Stimulated activated CD8-positive, alpha-beta memory T cell treated with anti-CD3 and anti-CD28 coated beads, Interleukin-7, amount 100 ng/mL, for 24 hours (primary cell): ENCODE results near the gene LHX3.

Source experiments
- DNase-seq: peaks from one replicate; pipeline ENCODE4 v3.0.0-alpha.2; 2020; ENCODE audit warnings: low read depth

Gene LHX3

DNA sequence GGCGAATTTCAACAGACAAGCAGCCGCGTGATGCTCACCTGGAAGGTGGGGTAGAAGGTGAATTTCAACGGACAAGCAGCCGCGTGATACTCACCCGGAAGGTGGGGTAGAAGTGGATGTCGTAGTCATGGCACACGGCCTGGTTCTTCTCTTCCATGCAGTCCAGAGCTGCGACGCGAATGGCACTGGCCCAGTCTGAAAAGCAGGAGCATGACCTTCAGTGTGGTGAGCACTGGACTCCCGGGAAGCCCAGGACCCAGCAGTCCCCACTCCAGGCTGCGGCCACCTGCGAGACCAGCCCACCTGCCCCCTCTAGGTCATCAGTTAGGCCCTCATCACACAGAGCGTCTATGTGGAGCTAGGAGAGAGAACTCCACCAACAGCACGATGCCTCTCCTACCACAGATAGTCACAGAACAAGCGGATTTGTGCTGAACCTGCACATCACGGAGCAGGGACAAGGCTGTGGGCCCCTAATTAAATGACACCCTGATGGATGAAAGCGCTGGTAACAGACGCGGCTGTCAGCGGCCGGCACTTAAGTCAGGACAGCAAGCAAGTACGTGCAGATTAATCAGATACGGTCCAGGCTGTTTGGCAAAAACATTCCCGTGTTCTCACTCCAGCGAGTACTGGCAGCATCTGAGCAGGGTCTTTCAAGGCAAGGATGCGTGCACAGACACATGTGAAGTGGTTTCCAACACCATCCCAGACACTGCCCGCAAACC is 21.9 kb upstream of the LHX3 start:
- no peak for DNase-seq

DNA sequence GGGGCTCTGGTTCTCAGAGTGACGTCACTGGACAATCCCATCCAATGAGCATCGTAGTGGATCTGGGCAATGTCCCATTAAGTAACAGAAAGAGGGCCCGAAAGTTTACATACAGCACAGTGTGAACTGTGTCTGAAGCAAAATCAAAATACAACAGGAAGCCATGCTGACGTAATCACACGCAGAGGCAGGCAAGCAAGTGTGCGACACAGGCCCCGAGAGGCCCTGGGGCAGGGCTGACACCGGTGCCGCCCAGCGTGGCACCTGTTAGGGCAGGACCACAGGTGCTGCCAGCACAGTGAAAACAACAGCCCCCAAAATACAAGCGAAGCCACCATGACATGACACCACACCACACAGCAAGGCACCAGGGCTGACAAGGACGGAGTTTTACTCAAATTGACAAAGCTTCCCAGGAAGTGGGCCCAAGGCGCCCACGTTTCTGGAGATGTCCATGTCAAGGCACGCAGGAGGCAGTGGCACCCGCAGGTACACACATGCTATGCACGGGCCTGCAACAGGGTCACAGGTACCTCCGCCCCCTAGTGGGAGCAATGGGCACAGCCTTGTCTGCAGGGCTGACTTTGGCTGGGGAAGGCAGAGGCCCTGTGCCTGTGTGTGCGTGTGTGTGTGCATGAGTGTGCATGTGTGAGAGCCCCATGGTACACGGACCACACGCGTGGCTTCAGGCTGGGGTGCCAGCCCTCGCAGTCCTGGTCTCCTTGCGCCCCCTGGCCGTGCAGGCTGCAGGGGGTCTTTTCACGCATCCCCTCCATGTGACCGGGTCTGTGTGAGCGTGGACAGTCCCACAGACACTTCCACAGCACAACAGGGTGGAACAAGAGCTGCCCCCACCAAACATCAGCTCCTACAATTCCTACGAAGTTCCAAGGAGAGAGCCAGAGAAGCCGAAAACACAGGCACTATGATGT is 21.1 kb upstream of the LHX3 start:
- DNase-seq: peak; percentile 33

DNA sequence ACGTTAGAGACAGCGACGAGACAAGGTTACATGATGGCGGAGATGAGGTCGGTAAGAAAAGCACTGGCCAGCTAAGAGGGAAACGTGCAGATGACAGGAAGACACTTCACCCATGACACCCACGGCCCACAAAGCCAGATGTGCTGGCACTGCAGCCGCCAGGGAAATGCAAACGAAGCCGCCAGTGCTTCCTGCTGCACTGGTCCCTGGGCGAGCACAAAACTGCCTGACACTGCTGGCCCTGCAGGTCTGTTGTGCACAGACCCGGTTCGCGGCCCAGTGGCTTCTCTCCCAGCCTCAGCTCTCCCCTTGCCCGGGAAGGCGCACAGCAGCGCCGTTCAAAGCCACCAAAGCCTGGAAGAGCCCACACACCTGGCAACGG is 20.4 kb upstream of the LHX3 start:
- DNase-seq: no peak

- no peak for DNase-seq
These were observed 19.1 kb upstream of the LHX3 start for GRCh38 chr9:136223871-136224640.

DNA sequence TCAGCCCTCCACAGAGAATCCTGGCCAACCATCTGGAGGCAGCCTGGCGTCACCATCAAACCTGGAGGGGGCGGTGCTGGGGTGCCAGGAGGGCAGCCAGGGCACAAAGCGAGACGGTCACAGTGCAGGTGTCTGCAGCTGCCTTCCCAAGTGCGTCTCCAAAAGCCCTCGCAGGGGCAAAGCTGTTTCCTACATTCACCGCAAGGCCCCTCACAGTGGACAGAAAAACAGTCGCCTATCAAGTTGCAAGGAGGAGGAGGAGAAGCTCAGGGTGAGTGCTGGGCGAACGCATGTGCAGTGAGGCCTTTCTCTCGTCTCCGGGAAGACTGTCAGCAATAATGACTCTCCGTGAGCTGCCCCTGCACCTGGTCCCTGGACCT is 18.0 kb upstream of the LHX3 start:
- DNase-seq: no peak

DNA sequence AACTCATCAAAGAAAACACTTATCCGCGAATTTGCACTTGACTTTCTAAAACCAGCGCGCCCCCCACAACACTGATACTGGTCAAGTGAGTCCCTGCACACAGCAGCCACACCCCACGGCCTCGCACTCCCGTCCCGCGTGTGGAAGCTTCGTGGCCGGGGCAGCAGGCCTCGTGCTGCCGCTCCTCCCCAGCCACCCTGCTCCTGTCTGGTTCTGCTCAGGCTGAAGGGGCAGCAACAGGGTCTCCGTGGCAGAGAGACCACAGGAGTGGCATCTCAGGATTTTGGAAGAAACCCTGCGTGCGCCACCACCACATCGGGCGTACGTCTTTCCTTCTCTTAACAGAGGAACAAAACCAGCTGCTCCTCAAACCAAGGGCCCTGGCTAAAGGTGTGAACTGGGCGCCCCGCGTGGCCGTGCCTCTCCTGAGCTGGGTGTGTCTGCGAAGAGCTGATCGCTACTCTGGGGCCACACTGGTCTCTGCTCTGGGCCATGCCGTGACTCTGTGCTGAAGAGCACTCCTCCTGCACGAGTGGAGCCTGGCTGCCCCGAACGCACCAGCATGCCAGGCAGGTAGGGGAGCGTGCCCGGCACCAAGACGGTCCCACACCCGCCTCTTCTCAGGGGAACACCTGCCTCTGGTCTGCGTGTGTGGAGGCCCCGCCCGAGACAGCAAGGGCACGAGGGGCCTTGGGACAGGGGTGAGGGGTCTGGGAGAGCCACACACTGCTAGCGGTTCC is 17.4 kb upstream of the LHX3 start:
- no peak for DNase-seq

DNA sequence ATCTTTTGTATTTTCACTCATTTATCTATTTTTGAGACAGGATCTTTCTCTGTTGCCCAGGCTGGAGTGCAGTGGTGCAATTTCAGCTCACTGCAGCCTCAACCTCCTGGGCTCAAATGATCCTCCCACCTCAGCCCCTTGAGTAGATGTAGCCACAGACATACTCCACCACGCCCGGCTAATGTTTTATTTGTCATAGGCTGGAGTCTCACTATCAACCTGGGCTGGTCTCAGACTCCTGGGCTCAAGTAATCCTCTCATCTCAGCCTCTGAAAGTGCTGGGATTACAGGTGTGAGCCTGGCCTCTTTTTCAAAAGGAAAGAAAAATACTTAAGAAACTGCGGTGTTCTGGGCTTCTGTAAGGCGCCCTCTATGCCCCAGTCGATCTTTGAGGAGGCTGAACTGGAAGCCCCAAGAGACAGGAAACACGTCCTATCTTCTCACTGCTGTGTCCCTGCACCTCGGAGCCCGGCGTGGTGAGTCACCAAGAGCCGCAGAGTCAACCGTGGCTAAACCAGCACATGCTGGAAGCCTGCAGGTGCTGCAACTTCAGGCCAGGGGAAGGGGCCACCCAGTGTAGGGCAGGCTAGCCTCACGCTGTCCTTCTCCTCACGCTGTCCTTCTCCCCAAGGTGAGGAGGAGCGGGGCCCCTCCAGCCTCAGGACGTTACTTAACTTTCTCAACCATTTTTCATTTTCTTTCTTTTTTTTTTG is 15.2 kb upstream of the LHX3 start:
- DNase-seq: no peak

DNA sequence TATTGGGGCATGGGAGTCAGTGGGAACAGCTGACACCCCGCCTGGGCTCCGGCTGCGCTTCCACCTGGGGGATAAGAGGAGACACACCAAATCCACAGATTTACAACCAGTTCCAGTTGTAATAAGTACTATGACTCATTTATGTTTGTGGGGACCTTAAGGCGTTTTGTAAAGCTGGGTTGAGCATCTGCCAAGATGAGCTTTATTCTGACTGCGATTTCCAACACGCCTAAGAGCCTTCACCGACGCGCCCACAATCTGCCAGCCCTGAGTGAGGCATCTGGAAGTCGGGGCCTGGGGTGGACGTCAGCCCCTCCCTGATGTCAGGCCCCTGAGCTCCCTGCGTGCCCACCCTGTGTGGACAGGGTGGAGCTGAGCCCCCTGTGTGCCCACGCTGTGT is 14.3 kb upstream of the LHX3 start:
- DNase-seq: no peak

GRCh38 chr9:136218673-136219072 is 13.7 kb upstream of the LHX3 start:
- DNase-seq: no peak

- DNase-seq: no peak
These were observed 13.3 kb upstream of the LHX3 start for GRCh38 chr9:136218271-136218670.

DNA sequence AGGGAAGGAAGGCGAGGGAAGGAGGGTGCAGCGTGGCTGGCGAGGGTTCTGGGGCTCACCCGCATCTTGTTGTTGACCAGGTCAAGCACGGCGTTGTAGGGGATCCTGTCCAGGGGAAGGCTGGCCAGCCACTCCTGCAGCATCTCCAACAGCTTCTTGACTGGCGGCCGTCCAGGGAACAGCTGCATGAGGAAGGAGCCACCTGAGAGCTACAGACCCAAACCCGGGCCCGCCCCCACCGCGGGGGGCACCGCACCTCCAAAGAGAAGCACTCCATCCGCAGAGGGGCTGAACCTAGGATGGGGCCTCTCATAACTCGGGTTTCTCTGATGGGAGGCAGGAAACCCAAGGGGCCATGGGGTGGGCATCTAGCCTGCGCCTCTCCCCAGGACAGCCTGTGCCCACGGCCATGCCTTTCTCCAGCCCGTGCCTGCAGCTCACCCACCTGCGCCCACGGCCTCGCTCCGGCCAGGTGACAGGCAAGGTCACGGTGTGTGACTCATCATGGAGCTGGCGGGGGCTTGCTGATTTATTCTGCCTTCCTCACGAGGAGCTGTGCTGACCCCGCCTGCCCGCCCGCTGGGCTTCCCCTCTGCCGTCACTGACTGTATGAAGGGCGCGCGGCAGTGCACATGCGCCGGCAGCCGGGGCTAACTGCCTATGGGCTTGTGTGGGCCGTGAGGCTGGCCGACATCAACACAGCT is 11.8 kb upstream of the LHX3 start:
- DNase-seq: no peak

DNA sequence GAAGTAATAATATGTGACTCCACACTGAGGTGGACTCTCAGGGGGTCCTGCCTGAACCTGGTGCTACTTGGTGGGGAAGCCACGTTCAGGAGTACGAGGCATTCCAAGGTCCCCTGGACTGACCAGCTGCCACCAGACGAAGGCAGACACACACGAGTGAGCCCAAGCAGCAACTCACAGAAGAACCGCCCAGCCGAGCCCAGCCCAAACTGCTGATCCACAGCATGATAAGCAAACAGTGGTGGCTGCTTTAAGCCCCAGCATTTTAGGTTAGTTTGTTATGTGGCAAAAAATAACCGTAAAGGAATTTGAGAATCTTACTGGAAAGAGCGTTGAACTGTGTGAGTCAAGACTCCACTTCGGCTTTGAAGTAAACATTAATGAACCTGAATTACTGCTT is 8.8 kb upstream of the LHX3 start:
- DNase-seq: no peak

DNA sequence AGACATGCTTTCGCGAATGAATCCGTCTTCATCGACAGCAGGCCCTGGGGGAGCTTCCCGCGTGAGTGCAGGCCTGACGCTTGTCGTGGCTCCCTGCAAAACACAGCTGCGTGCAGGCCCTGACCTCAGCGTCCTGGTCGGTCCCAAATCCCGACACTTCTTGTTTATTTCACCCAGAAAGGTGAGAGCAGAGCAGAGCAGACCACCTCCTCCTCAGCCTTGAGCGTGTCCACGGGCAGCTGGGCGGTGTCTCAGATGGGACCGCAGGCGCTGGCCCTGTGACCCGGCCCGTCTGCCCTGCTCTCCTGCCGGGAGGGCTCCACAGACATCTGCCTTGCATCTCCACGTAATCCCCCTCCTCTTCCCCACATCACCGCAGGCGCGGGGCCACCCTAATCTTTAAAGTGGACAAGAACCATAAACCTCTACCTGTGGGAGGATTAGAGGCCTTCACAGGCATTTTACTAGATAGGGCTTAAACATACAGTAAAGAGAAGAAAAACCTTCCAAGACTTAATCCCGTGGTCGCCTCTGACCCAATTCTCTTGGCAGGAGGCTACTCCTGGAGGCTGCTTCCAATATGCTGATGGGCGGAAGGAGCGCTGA is 7.5 kb upstream of the LHX3 start:
- DNase-seq: no peak

GRCh38 chr9:136211441-136212344 is 6.8 kb upstream of the LHX3 start:
- DNase-seq: no peak

GRCh38 chr9:136211006-136211405 is 6.1 kb upstream of the LHX3 start:
- no peak for DNase-seq

GRCh38 chr9:136210276-136210675 is 5.3 kb upstream of the LHX3 start:
- no peak for DNase-seq

GRCh38 chr9:136209786-136210185 is 4.9 kb upstream of the LHX3 start:
- DNase-seq: no peak

DNA sequence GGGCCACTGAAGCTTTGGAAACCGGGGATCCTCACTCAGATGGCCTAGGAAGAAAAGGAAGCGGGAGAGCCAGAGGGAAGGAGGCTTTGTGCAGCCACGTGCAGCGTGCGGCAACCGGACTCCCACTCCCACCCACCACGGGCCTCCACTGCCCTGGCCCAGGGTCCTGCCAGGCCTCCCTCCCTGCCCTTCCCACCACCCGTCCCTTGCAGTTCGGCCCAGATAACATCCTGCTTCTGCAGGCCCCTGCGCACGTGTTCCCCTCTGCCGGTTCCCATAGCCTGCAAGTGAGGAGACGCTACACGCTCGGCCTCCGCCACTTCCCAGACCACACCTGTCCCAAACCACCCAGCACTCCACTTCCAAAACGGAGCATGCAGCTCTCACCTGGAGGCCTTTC is 4.3 kb upstream of the LHX3 start:
- no peak for DNase-seq

DNA sequence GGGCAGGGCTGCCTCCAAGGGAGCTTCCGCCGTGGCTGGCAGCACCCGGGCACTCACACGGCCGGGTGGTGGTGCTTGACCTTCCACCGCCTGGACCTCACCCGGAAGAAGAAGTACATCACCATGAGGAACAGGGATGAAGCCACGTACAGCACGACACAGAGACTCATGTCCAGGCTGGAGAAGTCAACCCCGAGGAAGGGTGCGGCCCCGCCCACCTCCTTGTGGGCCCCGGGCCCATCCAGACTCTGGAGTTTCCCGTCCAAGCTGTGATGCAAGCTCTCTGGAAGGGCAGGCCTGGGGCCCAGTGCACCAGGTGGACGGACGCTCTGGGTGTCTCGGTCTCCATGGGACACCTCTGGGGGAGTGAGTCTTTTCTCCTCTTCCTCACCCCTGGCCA is 3.7 kb upstream of the LHX3 start:
- no peak for DNase-seq
